ENCODE measurements around the gene FOXJ1. TPM values are rescaled to one million over a fixed set of nuclear protein-coding genes. Genes with fewer than 3 reads are reported as not detected.

FOXJ1 gene
- total and polyA plus RNA-seq, 2 of the 13 experiments (the other 11 are each of a cell fraction or from before 2014, with no cell fraction given) = 0.98 to 1.6 TPM

DNA sequence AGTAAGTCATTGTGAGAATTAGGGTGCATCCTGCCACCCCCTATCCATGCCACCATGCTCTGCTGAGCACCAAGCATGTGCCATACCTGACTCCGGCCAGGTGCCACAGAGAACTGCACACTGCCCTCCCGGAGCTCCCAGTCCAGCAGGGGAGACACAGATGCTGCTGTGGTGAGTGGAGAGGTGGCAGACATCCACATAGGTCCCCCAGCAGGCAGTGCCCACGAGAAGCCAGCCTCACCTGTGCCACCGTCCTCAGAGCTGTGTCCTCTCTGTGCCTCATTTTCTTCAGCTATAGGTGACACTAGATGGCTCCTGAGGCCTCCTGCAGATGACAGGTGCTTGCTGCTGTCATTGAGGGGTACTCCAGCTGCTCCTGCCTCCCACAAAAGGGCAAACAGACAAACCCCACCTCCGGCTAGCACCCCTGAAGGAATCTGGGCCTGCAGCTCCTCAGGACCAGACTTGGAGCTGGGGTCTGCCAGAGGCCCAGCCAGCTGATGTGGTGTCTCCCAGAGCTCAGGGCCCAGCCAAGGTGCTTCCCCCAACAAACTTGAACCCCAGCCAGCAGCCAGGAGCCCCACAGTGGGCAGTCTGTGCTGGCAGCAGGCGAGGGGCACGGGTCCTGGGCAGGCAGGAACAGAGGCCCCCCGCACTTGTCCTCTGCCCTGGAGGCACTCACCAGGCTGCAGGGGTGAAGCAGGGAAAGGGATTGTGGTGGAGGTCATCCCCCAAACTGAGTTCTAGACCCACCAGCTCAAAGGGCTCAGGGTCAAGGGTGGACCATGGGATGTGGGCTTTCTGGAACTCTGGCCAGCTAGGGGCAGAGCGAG lies 17.1 kb downstream of the FOXJ1 start:
- Histone ChIP-seq H3K4me1 (ENCODE audit: insufficient read depth, low read length) (peaks cover 24% of the 10 kb centered on the region), H3K9ac (ENCODE audit: insufficient read depth, low read depth, low read length) (no peak overlapping the region), H3K27ac (ENCODE audit: extremely low read length, insufficient read depth, low read length) (no peak overlapping the region), H3K79me2 (ENCODE audit: insufficient read depth, low read length) (no peaks in the 10 kb centered on the region), H4K20me1 (ENCODE audit: insufficient read depth, low read length) (no peaks in the 10 kb centered on the region), H3K36me3 (replicated peaks in 1 of 2; ENCODE audit: control insufficient read depth in 1 of 2, insufficient read depth in 2 of 2, low read length in 2 of 2) (no peaks in the 10 kb centered on the region), H3K4me3 (replicated peaks in 1 of 3; ENCODE audit: insufficient read depth in 1 of 3, low read depth in 2 of 3, low read length in 3 of 3) (no peak overlapping the region), H3K4me2 (ENCODE audit: low read depth, low read length) (no peak overlapping the region), H3K9me3 (ENCODE audit: low read length) (no peaks in the 10 kb centered on the region), H3K27me3 (ENCODE audit: control insufficient read depth in 1 of 2, insufficient read depth in 2 of 2, low read length in 2 of 2) (peaks cover 0 to 13% of the 10 kb centered on the region in 2 experiments; a peak in 3 of 5 replicates), H2AFZ (ENCODE audit: low read length) (no peak overlapping the region)
- FAIRE-seq (no peak), ATAC-seq (peak; percentile 18), DNase-seq (ENCODE audit: low spot score) (no peak)
- intact Hi-C loops (cut with micrococcal nuclease; ENCODE audit: unreplicated experiment) (no loop called here), in situ Hi-C loops (cut with HindIII; ENCODE audit: extremely low pct_ligation_motif_present, low pct_unique_long_range_greater_than_20kb) (loop anchor here (5.0 kb wide), 2 partner anchors 33 to 153 kb away; no protein-coding TSS in a partner anchor)
- ChIA-PET POLR2A (interaction anchor here (0.9 to 2.8 kb wide), 8 partner anchors 8 to 141 kb away, joined by 3 to 13 read pairs (median 4); partner anchors contain the start of genes EXOC7 and UBALD2), CTCF (ENCODE audit: low intra/inter-chr PET ratio, low total read pairs) (interaction anchor here (1.0 to 5.1 kb wide), 6 partner anchors 23 to 155 kb away, joined by 3 to 78 read pairs (median 23); no protein-coding TSS in a partner anchor)
- 17% methylated on average over 7 of the region's 9 CpGs for WGBS (ENCODE audit: low lambda C conversion rate)
- BruUV-seq (replicated peaks) = no TSS peak
- no peak for TF ChIP-seq REPIN1 (CRISPR knock-in tag; IDR thresholded peaks at IDR 0.05; ENCODE audit: borderline replicate concordance, low read depth)
- TF ChIP-seq ZNF10 (CRISPR knock-in tag; IDR thresholded peaks at IDR 0.05; ENCODE audit: borderline replicate concordance, low read depth) = no peak
- TF ChIP-seq THAP11 (CRISPR knock-in tag; IDR thresholded peaks at IDR 0.05) = no peak
- TF ChIP-seq ZFP1 (CRISPR knock-in tag; IDR thresholded peaks at IDR 0.05) = no peak
- no peak for TF ChIP-seq SNRNP70 (IDR thresholded peaks at IDR 0.05; ENCODE audit: low read depth, low read length)
- no peak for TF ChIP-seq TFAP4 (IDR thresholded peaks at IDR 0.05; ENCODE audit: borderline replicate concordance, low read depth)
- peak; percentile 50; the same call in 1 of the 2 replicates for TF ChIP-seq MNT (IDR thresholded peaks at IDR 0.05)
- TF ChIP-seq ZZZ3 (CRISPR knock-in tag; IDR thresholded peaks at IDR 0.05; ENCODE audit: borderline replicate concordance) = no peak
- no peak for TF ChIP-seq NFKB2 (CRISPR knock-in tag; IDR thresholded peaks at IDR 0.05; ENCODE audit: borderline replicate concordance)
- TF ChIP-seq ZNF333 (CRISPR knock-in tag; IDR thresholded peaks at IDR 0.05; ENCODE audit: borderline replicate concordance) = no peak
- TF ChIP-seq ZNF768 (CRISPR knock-in tag; IDR thresholded peaks at IDR 0.05) = peak; percentile 85
- peak; percentile 65 for TF ChIP-seq STAG1 (CRISPR knock-in tag; IDR thresholded peaks at IDR 0.05)
- TF ChIP-seq, protein P1, sequence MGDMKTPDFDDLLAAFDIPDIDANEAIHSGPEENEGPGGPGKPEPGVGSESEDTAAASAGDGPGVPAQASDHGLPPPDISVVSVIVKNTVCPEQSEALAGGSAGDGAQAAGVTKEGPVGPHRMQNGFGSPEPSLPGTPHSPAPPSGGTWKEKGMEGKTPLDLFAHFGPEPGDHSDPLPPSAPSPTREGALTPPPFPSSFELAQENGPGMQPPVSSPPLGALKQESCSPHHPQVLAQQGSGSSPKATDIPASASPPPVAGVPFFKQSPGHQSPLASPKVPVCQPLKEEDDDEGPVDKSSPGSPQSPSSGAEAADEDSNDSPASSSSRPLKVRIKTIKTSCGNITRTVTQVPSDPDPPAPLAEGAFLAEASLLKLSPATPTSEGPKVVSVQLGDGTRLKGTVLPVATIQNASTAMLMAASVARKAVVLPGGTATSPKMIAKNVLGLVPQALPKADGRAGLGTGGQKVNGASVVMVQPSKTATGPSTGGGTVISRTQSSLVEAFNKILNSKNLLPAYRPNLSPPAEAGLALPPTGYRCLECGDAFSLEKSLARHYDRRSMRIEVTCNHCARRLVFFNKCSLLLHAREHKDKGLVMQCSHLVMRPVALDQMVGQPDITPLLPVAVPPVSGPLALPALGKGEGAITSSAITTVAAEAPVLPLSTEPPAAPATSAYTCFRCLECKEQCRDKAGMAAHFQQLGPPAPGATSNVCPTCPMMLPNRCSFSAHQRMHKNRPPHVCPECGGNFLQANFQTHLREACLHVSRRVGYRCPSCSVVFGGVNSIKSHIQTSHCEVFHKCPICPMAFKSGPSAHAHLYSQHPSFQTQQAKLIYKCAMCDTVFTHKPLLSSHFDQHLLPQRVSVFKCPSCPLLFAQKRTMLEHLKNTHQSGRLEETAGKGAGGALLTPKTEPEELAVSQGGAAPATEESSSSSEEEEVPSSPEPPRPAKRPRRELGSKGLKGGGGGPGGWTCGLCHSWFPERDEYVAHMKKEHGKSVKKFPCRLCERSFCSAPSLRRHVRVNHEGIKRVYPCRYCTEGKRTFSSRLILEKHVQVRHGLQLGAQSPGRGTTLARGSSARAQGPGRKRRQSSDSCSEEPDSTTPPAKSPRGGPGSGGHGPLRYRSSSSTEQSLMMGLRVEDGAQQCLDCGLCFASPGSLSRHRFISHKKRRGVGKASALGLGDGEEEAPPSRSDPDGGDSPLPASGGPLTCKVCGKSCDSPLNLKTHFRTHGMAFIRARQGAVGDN (CRISPR knock-in tag; IDR thresholded peaks at IDR 0.05) = peak; percentile 38; the same call in 1 of the 2 replicates
- no peak for TF ChIP-seq ZNF383 (CRISPR knock-in tag; IDR thresholded peaks at IDR 0.05; ENCODE audit: borderline replicate concordance)
- TF ChIP-seq TRIM24 (CRISPR knock-in tag; IDR thresholded peaks at IDR 0.05) = no peak
